Activated T-helper 9 cell treated with anti-CD3 and anti-CD28 coated beads, Interleukin-2, amount 50 U/mL, for 16 hours (primary cell): Measurements from ENCODE around the gene CHURC1.

Experiments used
- DNase-seq: peaks from one replicate; pipeline ENCODE4 v3.0.0-alpha.2; 2020; ENCODE audit warnings: low read depth

The CHURC1 gene

DNA sequence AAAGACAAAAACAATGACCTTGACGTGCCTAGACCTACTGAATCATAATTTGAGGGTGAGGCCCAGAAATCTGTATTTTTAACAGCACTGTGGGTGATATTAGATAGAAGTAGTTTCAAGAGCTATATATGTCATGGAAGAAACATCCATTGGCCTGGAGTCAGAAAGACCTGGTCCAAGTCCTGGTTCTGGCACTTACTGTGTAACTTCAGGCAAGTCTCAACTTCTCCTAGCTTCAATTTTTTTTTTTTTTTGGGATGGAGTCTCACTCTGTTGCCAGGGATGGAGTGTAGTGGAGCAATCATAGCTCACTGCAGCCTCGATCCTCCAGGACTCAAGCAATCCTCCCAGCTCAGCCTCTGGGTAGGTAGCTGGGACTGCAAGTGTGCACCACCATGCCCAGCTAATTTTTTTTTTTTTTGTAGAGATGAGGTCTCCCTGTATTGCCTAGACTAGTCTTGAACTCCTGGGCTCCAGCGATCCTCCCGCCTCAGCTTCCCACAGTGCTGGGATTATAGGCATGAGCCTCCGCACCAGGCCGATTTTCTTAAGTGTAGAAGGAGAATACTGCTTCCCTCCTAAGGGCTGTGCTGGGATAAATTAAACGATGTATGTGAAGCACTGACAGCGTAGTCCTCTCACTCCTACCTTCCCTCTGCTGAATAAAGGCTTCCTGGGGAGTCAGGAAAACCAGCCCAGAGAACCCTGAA is 42.6 kb downstream of the CHURC1 start:
- DNase-seq = no peak

DNA sequence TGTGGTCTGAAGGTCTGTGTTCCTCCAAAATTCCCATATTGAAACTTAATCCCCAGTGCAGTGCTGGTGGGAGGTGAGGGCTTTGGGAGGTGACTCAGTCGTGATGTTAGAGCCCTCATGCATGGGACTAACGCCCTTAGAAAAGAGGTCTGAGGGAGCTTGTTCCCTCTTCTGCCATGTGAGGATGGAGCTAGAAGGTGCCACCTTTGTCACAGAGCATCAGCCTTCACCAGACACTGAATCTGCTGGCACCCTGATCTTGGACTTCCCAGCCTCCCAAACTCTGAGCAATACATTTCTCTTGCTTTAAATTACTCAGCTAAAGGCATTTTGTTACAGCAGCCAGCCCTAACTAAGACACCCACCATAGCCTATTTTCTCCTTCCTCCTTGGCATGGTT is 43.9 kb downstream of the CHURC1 start:
- DNase-seq = no peak

DNA sequence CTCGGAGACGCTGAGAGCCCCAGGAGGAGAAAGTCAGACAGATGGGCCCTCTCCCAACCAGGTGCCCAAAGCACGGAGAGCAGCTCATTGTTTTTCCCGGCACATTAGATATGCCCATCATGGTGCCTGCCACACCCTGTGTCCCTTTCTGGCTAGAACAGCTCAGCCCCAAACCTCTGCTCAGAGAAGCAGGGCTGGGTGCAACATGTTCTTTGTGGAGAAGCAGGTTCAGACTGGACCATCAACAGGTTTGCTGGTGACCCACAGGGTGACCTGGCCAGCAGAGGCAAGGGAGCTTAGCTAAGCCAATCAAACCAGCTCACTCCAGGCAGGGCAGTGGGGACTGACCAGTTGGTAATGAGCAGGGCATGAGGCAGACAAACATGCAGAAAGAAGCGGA is 44.5 kb downstream of the CHURC1 start:
- no peak for DNase-seq

DNA sequence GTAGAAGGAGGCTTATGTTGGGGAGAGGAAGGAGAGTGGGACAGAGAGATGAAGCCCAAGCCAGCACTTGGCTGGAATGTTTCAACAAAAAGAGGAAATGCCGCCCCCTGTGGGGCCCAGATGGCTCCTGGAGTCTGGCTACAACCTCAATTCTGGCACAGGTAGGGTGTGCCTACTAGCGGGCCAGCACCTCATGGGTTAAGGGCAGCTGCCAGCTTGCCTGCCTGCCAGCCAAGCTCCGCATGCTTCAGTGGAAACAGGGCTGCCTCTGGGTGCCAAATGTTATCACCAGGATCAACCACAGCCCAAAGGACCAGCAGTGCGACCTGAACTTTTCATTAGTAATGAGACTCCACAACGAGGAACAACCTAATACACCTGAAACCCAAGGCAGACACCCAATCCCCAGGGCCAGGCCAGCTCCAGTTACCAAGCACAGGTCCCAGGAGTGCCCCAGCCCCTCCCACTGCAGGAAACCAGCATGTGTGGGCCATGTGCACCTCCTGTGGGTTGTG is 46.6 kb downstream of the CHURC1 start:
- DNase-seq = no peak

DNA sequence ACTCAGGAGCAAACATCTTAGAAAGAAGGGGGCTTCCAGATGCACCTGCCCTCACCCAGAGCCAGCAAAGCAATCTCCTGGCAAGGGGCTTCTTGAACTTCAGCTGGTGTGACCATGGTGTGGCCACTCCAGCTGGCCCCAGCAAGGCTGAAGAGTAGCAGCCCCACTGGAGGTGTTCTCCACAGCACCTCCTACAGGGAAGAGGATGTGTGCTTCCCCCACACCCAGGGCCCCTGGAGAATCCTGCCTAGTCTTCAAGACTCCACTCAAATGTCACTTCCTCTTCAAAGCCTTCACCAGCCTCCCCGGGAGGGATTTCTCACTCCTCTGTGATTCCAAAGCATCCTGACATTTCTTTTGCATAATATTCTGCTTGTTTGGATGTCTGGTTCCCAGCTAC is 49.4 kb downstream of the CHURC1 start:
- DNase-seq = no peak

DNA sequence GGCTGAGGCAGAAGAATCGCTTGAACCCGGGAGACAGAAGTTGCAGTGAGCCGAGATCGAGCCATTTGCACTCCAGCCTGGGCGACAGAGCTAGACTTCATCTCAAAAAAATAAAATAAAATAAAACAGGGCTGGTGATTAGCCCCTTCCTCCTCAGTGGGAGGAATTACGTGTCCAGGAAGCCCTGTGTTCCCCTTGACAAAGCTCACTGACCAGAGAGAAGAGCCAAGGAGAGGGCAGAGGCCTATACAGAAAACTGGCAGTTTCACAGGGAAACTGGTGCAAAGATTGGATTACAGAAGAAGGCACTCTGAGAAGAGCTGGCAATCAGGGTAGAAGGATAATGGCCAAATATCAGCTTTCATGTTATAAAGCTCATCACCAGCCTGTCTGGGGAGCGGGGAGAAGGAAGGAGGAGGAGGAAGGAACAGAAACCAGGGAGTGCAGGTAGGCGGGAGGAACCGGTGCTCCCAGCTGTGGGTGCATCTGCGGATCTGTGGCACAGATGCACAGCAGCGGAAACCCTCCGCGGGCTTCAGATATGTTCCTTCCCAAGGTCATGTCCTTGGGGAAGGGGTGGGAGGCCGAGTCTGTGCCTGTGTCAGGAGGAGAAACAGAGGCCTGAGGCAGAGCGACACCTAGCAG is 51.2 kb downstream of the CHURC1 start:
- DNase-seq = no peak

DNA sequence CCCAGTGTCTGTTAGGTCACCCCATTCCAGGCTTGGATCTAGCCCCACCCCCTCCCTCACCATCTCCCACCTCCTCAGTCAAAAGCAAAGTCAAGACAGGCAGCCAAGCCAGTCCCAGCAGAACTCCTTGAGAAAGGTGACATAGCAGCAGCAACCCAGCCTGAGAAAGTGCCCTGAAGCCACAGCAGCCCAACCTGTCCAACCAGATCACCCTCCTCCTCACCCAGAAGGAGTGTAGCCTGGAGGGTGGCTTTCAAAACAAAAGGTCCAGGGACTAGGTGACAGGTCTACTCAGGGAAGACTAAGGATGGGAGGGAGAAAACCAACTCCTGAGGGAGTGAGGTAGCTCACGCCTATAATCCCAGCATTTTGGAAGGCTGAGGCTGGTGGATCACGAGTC is 52.7 kb downstream of the CHURC1 start:
- no peak for DNase-seq

DNA sequence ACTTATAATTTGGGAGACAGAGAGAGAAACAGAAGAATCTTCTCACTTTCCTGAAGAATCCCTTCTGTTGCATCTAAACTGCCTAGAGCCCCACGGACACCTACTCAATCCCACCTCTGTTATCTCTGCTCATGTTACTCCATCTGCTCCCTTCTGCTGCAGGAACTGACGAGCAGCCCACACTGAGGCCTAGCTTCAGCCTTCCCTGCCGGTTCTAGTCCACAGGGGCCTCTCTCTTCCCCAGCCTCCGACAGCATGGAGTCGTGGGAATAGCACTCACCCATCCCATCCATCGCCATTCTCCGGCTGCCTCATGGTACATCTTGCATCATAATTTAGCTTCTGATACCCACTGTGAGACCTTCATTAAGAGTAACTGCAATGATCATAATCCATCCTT is 53.9 kb downstream of the CHURC1 start:
- DNase-seq = no peak

DNA sequence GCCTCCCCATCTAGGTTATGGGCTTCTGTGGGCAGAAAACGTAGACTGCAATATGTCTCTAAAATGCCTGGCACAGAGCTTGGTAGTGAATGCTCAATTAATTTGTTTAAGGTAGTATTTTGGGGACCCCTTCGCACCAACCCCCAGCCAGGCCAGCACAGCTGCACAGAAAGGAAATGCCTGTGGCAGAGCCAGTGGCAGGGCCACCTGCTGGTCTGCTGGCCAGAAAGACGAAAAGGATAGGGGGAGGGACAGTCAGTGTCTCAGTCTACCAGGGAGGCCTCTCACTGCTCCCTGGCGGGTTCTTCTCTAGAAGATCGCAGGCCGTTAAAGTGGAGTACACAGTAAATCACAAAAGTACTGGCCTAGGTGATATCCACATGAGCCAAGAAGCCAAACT is 54.4 kb downstream of the CHURC1 start:
- no peak for DNase-seq

DNA sequence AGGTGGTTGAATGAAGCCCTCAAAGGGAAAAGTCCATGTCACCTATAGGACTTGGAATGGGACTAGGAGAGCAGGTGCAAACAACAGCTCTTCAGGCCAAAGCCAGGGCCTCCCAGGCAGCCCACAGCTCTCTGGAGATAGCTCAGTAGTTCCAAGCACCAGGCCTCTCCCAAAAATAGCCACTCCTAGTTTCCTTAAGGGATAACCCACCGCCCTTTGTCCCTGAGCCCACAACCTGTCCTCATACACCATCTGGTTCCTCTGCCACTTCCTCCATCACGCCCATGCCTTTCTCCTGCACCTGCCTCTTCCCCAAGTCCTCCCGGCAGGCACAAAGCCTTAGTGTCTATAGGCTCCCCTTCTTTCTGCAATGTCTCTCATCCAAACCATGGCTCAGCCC is 55.8 kb downstream of the CHURC1 start:
- no peak for DNase-seq

DNA sequence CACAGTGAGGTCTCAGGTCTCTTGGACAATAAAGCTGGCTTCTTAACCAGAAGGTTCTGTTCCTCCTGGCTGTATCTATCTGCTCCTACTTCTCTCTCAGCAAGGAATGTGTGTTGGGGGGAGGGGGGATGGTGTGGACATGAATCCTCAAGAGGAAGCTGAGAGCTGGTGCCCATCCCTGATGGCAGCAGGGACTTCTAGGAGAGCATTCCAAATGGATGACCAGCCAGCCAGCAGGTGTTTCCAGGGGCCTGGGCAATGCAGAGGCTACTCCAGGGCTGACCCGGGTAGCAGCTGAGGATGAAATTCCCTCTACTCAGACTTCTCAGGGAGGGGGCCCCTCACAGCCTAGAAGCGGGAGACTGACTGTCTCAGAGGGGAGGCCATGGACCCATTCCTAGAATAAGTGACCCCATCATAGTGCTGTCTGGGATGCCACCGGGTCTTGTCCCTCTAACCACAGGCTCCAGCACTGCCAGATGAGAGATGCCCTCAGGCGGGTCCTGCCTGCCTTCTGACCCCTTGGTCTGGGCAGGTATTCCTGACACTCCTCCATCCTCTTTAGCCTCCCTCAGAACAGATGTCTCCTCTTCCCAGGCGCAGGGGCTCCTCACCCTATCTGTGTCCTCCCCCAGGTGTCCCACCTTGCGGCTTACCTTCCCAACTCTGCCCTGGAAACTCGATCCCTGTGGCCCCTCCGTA is 56.7 kb downstream of the CHURC1 start:
- no peak for DNase-seq

DNA sequence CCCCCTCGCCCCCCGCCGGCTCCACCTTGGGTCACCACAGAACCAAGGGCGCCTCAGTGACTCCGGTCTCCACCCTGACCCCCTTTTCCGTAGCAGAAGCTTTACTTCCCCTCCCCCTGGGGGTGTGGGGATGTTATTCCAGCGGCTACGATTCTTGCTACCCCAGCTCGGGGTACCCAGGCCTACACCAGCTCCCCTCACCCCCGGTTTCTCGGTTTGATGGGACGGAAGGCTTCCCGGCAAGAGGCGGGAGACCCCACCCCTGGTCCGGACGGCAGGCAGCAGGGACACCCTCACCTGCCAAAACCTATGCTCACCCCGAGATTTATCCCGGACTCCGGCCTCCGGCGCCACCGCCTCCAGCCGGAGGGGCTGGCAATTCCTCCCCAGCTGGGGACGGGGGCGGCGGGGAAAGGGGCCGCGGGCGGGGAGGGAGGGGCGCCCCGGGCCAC is 57.3 kb downstream of the CHURC1 start:
- DNase-seq = no peak

DNA sequence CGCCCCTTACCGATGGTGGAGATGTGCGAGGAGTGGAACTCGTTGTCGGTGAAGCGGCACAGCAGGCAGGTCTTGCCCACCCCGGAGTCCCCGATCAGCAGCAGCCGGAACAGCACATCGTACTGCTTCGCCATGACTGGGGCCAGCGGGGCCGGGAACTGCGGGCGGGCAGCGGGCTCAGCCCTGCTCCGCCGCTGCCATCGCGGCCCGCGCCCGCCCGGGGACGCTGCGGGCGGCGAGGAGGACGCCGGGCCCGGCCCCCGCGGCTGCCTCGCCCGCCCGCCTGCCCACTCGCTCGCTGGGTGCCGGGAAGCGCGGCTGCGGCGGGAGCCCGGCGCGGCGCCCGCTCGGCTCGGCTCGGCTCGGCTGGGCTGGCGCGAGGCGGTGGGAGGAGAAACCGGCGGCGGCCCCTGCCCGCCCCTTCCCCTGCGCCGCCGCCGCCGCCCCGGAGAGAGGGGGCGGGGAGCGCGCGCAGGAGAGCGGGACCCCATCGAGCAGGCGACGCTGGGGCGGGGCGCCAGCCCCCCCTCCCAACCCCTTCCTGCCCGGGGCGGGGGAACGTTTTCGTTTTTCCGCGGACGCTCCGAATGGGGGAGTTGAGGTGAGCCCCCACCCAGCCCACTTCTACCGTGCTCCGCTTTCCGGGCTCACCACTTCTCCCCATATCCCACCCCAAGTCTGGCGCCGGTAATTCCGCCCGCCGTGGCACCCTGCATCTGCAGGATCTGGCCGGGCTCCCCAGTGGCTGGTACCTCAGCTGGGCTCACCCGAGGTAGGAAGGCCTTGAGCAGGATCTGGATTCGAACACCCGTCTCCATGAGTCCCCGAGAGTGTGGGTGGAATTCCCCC is 57.9 kb downstream of the CHURC1 start, which contains the start of gene RAB15:
RAB15 (minus strand) TSS at position 394 of the 849 bp plus-strand sequence; CDS start at position 134, 260 bp downstream.
- peak; percentile 24 for DNase-seq

DNA sequence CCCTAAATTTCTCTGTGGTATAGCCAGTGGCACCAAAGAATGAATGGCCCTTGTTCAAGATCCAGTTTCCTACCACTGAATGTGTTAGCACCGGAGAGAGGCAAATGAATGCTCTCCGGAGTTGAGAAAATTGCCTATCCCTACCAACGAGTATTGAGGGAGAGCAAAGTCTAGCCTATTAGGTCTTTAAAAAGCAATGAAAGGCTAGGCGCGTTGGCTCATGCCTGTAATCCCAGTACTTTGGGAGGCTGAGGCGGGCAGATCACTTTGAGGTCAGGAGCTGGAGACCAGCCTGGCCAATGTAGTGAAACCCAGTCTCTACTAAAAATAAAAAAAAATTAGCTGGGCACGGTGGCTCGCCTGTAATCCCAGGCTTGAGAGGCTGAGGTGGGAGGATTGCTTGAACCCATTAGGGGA is 58.8 kb downstream of the CHURC1 start:
- no peak for DNase-seq

DNA sequence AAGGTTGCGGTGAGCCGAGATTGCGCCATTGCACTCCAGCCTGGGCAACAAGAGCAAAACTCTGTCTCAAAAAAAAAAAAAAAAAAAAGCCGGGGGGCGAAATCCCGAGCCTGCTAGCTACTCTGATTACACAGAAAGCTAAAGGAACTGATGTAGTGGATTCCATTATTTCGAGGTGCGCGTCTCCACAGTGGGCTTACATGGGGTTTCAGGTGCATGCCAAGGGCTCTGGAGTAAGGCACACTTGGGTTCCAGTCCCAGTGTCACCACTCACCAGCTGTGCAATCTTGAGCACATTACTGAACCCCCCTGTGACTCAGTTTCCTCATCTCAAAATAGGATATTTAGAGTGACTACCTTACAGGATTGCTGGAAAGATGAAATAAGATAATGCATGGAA is 59.6 kb downstream of the CHURC1 start:
- DNase-seq = no peak

DNA sequence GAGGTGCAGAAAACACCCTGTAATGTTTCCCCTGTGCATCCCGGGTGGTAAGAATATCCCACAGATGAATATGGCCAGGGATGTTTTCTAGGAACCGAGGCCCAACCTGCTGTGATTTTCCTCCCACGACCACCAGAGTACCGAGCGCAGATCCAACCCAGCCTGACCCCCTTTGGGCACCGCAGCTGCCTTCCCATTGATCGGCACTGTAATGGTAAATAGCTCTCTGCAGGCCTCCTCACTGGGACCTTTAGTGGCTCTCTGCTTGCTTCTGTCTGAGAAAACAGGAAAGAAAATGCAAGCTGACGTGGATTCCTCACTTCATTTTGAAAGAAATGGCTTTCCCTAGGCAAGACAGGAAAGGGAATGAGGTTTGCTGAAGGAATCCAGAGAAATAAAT is 60.3 kb downstream of the CHURC1 start:
- DNase-seq = no peak

DNA sequence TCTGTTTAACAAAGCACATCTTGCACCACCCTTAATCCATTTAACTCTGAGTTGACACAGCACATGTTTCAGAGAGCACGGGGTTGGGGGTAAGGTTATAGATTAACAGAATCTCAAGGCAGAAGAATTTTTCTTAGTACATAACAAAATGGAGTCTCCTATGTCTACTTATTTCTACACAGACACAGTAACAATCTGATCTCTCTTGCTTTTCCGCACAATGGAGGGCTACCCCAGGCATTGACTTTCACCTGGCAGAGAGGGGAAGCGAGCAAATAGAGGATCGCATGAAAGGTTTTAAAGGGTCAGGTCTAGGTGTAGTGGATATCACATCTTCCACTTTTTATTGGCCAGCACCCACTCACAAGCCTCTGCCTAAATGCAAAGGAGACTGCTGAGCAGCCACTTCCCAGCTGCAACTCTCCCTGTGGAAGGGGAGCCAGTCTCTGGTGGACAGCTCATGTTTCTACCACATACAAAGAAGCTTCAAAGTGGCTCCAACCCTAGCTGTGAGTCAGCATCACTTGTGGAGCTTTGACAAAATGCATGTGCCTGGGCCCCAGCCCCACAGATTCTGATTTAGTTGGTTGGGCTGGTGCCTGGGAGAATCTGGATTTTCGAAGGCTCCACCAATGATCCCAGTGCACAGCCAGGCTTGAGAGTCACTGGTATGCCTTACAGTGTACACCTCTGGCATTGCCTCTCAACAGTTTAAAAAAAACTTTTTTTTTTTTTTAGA is 65.2 kb downstream of the CHURC1 start:
- DNase-seq = no peak

DNA sequence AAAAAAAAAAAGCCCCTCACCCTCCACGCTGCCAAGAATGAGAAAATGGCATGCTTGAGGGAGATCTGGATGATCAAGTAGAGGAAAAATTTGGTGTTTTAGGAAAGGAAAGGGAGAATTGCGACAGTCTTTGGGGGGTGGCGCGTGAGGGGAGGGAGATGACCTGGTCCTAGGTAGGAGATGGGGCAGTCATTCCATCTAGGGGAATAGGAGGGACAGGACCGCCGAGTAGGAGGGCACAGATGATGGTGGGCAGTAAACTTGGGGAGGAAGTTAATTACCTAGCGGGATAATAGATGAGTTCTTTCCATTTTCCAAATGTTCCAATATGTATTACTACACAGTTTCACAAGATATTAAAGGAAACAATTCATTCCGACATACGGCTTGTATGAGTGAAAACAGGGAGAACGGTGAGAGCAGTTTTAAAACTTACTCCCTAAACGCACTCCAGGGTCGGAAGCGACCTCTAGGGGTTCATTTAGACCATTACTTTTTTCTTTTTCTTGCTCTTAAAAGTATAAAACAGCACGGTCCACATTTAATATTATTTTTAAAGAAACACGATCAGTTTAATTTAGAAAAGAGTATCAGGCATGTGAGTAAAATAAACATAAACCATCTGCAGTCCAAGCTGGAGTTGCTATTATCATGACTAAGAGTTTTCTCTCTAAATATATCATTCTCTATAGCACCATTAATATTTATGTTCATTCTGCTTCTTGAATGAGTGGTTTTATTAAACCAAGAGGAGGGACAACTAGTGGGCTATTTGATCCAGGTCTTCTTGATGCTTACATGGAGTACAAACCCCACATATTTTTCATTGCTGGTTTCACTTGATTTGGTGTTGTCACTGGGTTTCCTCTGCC is 69.4 kb downstream of the CHURC1 start:
- DNase-seq = no peak
